Measurements from ENCODE around the gene ITSN2.
"Not testable (repeated sequence)": the region's sequence is repeated elsewhere in the genome, so short reads cannot be mapped to it uniquely, and the experiment has no call there.

Gene ITSN2

GRCh38 chr2:24204505-24204904, 155.8 kb downstream of the ITSN2 start:
- no peak for TF ChIP-seq CTCF (conservative IDR thresholded peaks at IDR 0.05; ENCODE audit: control insufficient read depth, insufficient read depth, low read depth, low read length)
- H3K4me3 ChIP-seq (ENCODE audit: control insufficient read depth, low read depth, low read length): no peak overlapping the region
- DNase-seq (ENCODE audit: low read depth): no peak

DNA sequence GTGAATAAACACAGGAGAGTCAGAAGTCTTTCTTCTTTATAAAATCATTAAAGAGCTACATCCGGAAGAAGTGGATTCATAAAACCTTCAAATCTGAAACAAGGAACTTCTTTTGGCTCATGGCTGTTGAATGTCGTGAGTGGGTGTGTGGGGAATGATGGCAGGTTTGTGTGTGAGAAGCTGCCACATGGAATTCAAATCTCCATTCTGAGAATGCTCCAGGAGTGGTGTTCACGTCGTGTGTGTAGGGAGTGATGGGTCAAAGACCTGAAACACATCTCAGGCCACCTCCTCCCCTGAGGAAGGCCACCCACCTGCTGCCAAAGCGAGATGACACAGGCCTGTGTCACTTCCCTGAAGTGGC, 156.6 kb downstream of the ITSN2 start:
- no peak overlapping the region for H3K4me3 ChIP-seq (ENCODE audit: control insufficient read depth, low read depth, low read length)
- TF ChIP-seq CTCF (conservative IDR thresholded peaks at IDR 0.05; ENCODE audit: control insufficient read depth, insufficient read depth, low read depth, low read length): no peak
- DNase-seq (ENCODE audit: low read depth): no peak

- no peak overlapping the region for H3K4me3 ChIP-seq (ENCODE audit: control insufficient read depth, low read depth, low read length)
- TF ChIP-seq CTCF (conservative IDR thresholded peaks at IDR 0.05; ENCODE audit: control insufficient read depth, insufficient read depth, low read depth, low read length): no peak
- no peak for DNase-seq (ENCODE audit: low read depth)
Observed at GRCh38 chr2:24203029-24203786, 157.1 kb downstream of the ITSN2 start.

- no peak overlapping the region for H3K4me3 ChIP-seq (ENCODE audit: control insufficient read depth, low read depth, low read length)
- no peak for TF ChIP-seq CTCF (conservative IDR thresholded peaks at IDR 0.05; ENCODE audit: control insufficient read depth, insufficient read depth, low read depth, low read length)
- DNase-seq (ENCODE audit: low read depth): no peak
Observed at GRCh38 chr2:24200799-24201198, 159.5 kb downstream of the ITSN2 start.

GRCh38 chr2:24199968-24200590, 160.3 kb downstream of the ITSN2 start:
- no peak overlapping the region for H3K4me3 ChIP-seq (ENCODE audit: control insufficient read depth, low read depth, low read length)
- no peak for TF ChIP-seq CTCF (conservative IDR thresholded peaks at IDR 0.05; ENCODE audit: control insufficient read depth, insufficient read depth, low read depth, low read length)
- no peak for DNase-seq (ENCODE audit: low read depth)

- not testable (repeated sequence) for H3K4me3 ChIP-seq (ENCODE audit: control insufficient read depth, low read depth, low read length); DNase-seq (ENCODE audit: low read depth)
Observed at GRCh38 chr2:24197213-24197612, 163.1 kb downstream of the ITSN2 start.

DNA sequence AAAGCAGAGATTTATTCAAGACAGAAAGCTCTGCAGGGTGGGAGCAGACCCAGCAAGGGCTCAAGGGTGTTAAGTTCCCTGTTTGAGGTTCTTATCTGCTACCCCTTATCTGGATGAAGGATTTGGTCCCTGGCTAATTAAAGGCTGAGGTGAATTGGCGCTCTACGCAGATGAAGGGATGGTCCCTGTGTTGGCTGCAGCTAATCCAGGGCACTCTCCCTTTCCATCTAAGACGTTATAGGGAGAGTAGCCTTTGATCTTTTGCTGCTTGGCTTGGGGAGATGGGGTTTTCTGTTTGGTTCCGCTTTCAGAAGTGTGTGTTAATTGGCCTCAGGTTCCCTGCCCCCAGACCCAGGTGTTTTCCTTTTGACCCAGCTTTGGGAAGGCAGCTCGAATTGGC, 168.5 kb downstream of the ITSN2 start:
- no peak for TF ChIP-seq CTCF (conservative IDR thresholded peaks at IDR 0.05; ENCODE audit: control insufficient read depth, insufficient read depth, low read depth, low read length)
- no peak overlapping the region for H3K4me3 ChIP-seq (ENCODE audit: control insufficient read depth, low read depth, low read length)
- DNase-seq (ENCODE audit: low read depth): no peak

All from fibroblast of mammary gland (primary cell).